ENCODE results near the gene C10orf67.

DNA sequence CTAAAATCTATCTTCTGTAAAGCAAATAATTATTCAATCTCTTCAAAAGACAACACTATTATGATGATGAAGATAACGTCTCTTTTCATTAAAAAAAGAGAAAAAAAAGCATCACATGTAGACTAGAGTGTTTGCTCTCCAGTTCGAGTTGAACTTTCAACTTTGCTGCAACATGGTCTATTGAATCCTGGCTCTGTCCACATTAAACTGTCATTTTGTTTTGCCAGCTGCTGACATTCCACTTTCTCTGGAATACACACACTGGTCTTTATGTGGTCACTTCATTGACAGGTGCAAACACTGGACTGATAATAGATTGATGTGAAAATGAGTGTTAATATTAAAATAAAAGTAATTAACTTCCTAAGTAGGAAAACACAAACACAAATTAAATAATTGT lies 90.8 kb downstream of the C10orf67 start:
- TF ChIP-seq EZH2phosphoT487 (IDR thresholded peaks at IDR 0.05; ENCODE audit: insufficient read depth, low read depth) (no peak), EZH2 (IDR thresholded peaks at IDR 0.05; ENCODE audit: insufficient read depth, poor library complexity, severe bottlenecking) (no peak)
